Activated CD4-positive, alpha-beta T cell treated with anti-CD3 and anti-CD28 coated beads, Interleukin-2, amount 10 ng/mL, durations not matched to agents 24 days and 14 days (primary cell): ENCODE data around the gene CERS6. TPM values are rescaled to one million over a fixed set of nuclear protein-coding genes. Genes with fewer than 3 reads are reported as not detected.
"Not testable (repeated sequence)": the region's sequence is repeated elsewhere in the genome, so short reads cannot be mapped to it uniquely, and the experiment has no call there.

ENCODE experiments used
- DNase-seq: peaks from one replicate; pipeline ENCODE4 v3.0.0; 2022
- H3K27ac Mint-ChIP-seq: one replicate; pipeline ENCODE4 v1.8.0; 2022; ENCODE audit warnings: mild to moderate bottlenecking, mixed read lengths
- H3K27me3 Mint-ChIP-seq: one replicate; pipeline ENCODE4 v1.8.0; 2022; ENCODE audit warnings: mixed read lengths
- H3K36me3 Mint-ChIP-seq: one replicate; pipeline ENCODE4 v1.8.0; 2022; ENCODE audit warnings: low read depth, mild to moderate bottlenecking, mixed read lengths
- H3K4me1 Mint-ChIP-seq: one replicate; pipeline ENCODE4 v1.8.0; 2021; ENCODE audit warnings: mixed read lengths
- H3K4me3 Mint-ChIP-seq: one replicate; pipeline ENCODE4 v1.8.0; 2022; ENCODE audit warnings: mild to moderate bottlenecking, moderate library complexity, mixed read lengths
- H3K9me3 Mint-ChIP-seq: one replicate; pipeline ENCODE4 v1.8.0; 2021; ENCODE audit warnings: mixed read lengths
- intact Hi-C: fragments of 100-400 bp; cut with micrococcal nuclease; formaldehyde crosslinking; loops from one replicate; pipeline ENCODE4 v1.15.1; 2023
- total RNA-seq: library from RNA; stranded (reverse); gene quantifications from 2 replicates; pipeline ENCODE4 v1.2.3, GENCODE V29; 2022

Gene CERS6
- total RNA-seq, 1 donor from 2014 or later: 25.3 TPM

- no peak overlapping the region for H3K4me3 Mint-ChIP-seq
- no peaks in the 10 kb centered on the region for H3K27me3 Mint-ChIP-seq
- H3K36me3 Mint-ChIP-seq: peaks cover 3% of the 10 kb centered on the region
- peaks cover 9% of the 10 kb centered on the region for H3K4me1 Mint-ChIP-seq
- H3K27ac Mint-ChIP-seq: no peak overlapping the region
- DNase-seq: no peak
- H3K9me3 Mint-ChIP-seq: no peaks in the 10 kb centered on the region
- intact Hi-C loops: no loop called here
These were observed 205.8 kb downstream of the CERS6 start for GRCh38 chr2:168661863-168662256.

- DNase-seq: no peak
- H3K9me3 Mint-ChIP-seq: peaks cover 2% of the 10 kb centered on the region
- H3K4me1 Mint-ChIP-seq: peaks cover 12% of the 10 kb centered on the region
- no peaks in the 10 kb centered on the region for H3K27me3 Mint-ChIP-seq
- no peak overlapping the region for H3K27ac Mint-ChIP-seq
- peaks cover 3% of the 10 kb centered on the region for H3K36me3 Mint-ChIP-seq
- intact Hi-C loops: no loop called here
- no peak overlapping the region for H3K4me3 Mint-ChIP-seq
These were observed 206.7 kb downstream of the CERS6 start for GRCh38 chr2:168662651-168663208.

DNA sequence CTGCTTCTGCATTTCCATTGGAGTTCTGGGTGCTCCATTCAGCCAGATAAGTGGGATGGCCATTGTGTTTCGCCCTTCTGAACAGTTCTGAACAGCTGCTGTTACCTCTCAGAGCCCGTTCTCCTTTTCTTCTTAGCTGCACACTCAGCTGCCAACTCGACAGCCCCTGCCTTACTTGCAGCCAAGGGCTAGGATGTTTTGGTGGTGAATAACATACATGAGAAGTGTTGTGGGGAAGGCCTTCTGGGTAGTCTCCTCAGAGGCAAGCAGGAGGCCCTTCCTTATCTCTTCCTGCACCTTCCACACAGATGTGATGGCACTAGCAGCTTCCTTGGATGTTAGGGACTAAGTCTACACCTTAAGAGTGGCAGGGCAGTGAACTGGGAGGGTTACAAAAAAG, 207.9 kb downstream of the CERS6 start:
- peaks cover 4% of the 10 kb centered on the region for H3K9me3 Mint-ChIP-seq
- H3K4me3 Mint-ChIP-seq: no peak overlapping the region
- H3K27ac Mint-ChIP-seq: no peak overlapping the region
- intact Hi-C loops: no loop called here
- peaks cover 12% of the 10 kb centered on the region for H3K4me1 Mint-ChIP-seq
- no peaks in the 10 kb centered on the region for H3K27me3 Mint-ChIP-seq
- DNase-seq: no peak
- peaks cover 6% of the 10 kb centered on the region for H3K36me3 Mint-ChIP-seq

DNA sequence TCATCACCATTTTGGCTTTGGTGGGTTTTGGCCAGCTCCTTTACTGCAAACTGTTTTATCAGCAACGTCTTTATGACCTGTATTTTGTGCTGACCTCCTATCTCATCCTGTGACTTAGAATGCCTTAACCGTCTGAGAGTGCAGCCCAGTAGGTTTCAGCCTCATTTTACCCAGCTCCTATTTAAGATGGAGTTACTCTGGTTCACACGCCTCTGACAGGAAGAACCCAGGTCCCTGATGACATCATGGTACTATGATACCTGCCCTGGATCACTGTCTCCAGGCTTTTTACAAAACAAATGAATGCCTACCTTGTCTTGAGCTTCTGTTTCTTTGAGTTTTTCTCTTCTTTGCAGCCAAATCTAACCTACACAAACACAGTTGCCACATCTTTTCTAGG, 208.6 kb downstream of the CERS6 start:
- intact Hi-C loops, H3K36me3 Mint-ChIP-seq, H3K27ac Mint-ChIP-seq, H3K4me3 Mint-ChIP-seq, H3K27me3 Mint-ChIP-seq, H3K9me3 Mint-ChIP-seq, DNase-seq: not testable (repeated sequence)
- peaks cover 15% of the 10 kb centered on the region for H3K4me1 Mint-ChIP-seq

DNA sequence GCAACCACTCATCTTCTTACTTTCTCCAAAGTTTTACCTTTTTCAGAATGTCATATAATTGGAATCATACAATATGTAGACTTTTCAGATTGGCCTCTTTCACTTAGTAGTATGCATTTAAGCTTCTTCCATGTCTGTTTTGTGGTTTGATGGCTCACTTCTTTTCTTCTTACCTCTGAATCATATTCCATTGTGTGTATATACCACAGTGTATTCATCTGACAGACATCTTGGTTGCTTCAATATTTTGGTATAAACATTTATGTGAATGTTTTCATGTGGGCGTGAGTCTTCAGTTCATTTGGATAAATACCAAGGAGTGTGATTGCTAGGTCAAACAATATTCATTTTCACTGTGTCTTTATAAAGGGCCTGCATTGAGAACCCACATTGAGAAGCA, 210.3 kb downstream of the CERS6 start:
- Mint-ChIP-seq H3K4me1 (peaks cover 19% of the 10 kb centered on the region), H3K27ac (no peak overlapping the region)
- intact Hi-C loops: no loop called here

DNA sequence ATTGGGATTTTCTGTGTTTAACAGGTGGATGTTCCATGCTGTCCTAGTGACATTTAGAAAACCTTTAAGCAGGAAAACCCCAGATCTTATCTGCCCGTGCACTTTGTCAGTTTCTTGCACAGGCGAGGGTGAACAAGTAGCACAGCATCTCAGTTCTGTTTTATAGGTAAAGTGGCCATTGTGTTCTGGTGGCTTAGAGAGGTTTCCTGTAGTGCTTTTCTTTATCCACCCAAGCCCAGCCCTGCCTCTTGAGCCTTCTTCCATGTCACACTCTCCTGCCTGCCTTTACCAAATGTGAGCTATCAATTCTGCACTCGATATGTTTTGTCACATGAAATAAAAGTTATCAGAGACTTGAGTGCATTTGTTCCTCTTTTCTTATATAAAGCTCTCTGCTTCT, 211.1 kb downstream of the CERS6 start:
- peaks cover 19% of the 10 kb centered on the region for H3K4me1 Mint-ChIP-seq
- H3K36me3 Mint-ChIP-seq: peaks cover 6% of the 10 kb centered on the region
- H3K9me3 Mint-ChIP-seq: peaks cover 4% of the 10 kb centered on the region
- no peak overlapping the region for H3K4me3 Mint-ChIP-seq
- no peak overlapping the region for H3K27ac Mint-ChIP-seq
- H3K27me3 Mint-ChIP-seq: no peaks in the 10 kb centered on the region
- no peak for DNase-seq
- intact Hi-C loops: no loop called here

More for the DNA sequence above, 210.3 kb downstream of the CERS6 start:
- H3K9me3 Mint-ChIP-seq: peaks cover 4% of the 10 kb centered on the region
- H3K4me3 Mint-ChIP-seq: no peak overlapping the region
- no peaks in the 10 kb centered on the region for H3K27me3 Mint-ChIP-seq
- peaks cover 6% of the 10 kb centered on the region for H3K36me3 Mint-ChIP-seq
- no peak for DNase-seq

- intact Hi-C loops: no loop called here
- DNase-seq: no peak
- no peak overlapping the region for H3K27ac Mint-ChIP-seq
- H3K9me3 Mint-ChIP-seq: peaks cover 4% of the 10 kb centered on the region
- H3K36me3 Mint-ChIP-seq: peaks cover 6% of the 10 kb centered on the region
- peaks cover 19% of the 10 kb centered on the region for H3K4me1 Mint-ChIP-seq
- H3K4me3 Mint-ChIP-seq: no peak overlapping the region
- no peaks in the 10 kb centered on the region for H3K27me3 Mint-ChIP-seq
These were observed 213.1 kb downstream of the CERS6 start for GRCh38 chr2:168669151-168669550.

DNA sequence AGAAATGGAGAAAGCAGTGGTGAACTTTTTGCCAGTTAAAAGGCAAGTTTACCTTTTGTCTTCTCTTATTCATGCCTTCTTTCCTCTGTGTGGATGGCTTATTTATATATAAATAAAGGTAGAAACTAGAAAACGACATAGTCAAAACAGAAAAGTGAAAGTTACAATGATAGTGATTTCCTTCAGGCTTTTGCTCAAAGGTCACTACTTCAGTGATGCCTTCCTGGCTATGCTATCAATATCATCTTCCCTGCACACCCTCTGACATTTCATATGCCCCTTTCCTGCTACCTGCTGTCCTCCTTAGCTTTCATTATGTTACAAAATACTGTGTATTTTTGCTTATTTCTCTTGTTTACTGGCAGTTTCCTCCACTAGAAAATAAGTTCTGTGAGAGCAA, 214.4 kb downstream of the CERS6 start:
- no peak for DNase-seq
- Mint-ChIP-seq H3K27me3 (no peaks in the 10 kb centered on the region), H3K36me3 (peaks cover 6% of the 10 kb centered on the region), H3K27ac (no peak overlapping the region), H3K9me3 (peaks cover 4% of the 10 kb centered on the region), H3K4me1 (peaks cover 17% of the 10 kb centered on the region), H3K4me3 (no peak overlapping the region)
- intact Hi-C loops: no loop called here

GRCh38 chr2:168671932-168672331, 215.9 kb downstream of the CERS6 start:
- H3K36me3 Mint-ChIP-seq: peaks cover 3% of the 10 kb centered on the region
- no peak overlapping the region for H3K4me3 Mint-ChIP-seq
- H3K9me3 Mint-ChIP-seq: peaks cover 4% of the 10 kb centered on the region
- intact Hi-C loops: no loop called here
- no peak for DNase-seq
- H3K27me3 Mint-ChIP-seq: no peaks in the 10 kb centered on the region
- peaks cover 11% of the 10 kb centered on the region for H3K4me1 Mint-ChIP-seq
- H3K27ac Mint-ChIP-seq: no peak overlapping the region

DNA sequence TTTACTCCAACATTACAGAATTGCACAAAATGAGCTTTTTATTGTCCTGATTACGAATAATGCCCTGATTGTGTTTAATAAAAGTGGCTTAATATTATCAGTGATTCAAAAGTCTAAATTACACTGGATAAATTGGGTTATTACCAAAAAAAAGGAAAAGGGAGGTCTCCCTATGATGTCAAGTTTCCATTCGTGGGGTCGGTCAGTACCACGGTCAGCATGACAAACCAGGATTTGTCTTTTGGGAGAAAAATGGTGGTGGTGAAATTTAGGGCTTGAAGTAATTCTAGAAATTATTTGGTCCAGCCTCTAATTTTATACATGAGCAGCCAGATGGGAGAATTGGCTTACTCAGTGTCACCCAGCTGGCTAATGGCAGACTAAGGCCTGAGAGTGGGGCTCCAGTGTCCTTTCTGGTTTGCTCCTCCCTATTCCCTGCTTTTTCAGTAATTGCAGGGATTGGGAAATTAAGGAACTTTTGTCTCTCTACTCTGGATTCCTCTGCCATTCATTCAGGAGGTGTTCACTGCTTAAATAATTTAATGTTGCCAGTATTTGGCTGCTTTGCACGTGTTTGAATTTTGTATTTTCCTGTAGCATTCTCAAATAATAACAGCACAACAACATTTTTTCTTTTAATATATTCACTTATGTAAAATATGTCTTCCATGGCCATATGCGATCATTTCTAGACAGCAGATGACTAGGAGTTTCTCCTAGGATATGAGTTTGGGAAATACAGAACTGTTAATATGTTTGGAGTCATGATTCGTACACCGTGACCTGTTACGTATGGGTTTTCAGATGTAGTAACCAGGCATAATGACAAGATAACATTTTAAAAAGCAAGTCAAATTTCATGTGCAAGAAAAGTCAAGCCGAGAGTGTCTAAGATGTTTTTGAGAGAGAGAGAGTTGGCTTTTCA, 217.5 kb downstream of the CERS6 start:
- H3K4me3 Mint-ChIP-seq: no peak overlapping the region
- DNase-seq: no peak
- H3K27ac Mint-ChIP-seq: no peak overlapping the region
- H3K27me3 Mint-ChIP-seq: no peaks in the 10 kb centered on the region
- H3K36me3 Mint-ChIP-seq: no peaks in the 10 kb centered on the region
- no peaks in the 10 kb centered on the region for H3K9me3 Mint-ChIP-seq
- intact Hi-C loops: no loop called here
- H3K4me1 Mint-ChIP-seq: peaks cover 7% of the 10 kb centered on the region

- Mint-ChIP-seq H3K27ac (no peak overlapping the region), H3K4me3 (no peak overlapping the region), H3K27me3 (no peaks in the 10 kb centered on the region), H3K4me1 (no peaks in the 10 kb centered on the region), H3K36me3 (no peaks in the 10 kb centered on the region), H3K9me3 (no peaks in the 10 kb centered on the region)
- intact Hi-C loops: no loop called here
- DNase-seq: no peak
These were observed 222.2 kb downstream of the CERS6 start for GRCh38 chr2:168678153-168678853.

DNA sequence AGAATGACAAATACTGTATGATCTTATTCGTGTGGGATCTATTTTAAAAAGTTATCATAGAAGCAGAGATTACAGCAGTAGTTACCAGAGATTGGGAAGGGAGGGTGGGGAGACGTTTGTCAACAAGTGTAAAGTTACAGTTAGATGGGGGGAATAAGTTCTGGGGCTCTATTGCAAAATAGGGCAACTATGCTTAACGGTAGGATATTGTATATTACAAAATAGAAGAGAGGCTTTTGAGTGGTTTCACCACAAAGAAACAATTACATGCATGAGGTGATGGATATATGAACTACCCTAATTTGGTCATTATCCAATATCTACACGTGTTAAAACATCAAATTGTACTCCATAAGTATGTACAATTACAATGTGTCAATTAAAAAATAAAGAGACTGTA, 223.0 kb downstream of the CERS6 start:
- H3K4me3 Mint-ChIP-seq: no peak overlapping the region

DNA sequence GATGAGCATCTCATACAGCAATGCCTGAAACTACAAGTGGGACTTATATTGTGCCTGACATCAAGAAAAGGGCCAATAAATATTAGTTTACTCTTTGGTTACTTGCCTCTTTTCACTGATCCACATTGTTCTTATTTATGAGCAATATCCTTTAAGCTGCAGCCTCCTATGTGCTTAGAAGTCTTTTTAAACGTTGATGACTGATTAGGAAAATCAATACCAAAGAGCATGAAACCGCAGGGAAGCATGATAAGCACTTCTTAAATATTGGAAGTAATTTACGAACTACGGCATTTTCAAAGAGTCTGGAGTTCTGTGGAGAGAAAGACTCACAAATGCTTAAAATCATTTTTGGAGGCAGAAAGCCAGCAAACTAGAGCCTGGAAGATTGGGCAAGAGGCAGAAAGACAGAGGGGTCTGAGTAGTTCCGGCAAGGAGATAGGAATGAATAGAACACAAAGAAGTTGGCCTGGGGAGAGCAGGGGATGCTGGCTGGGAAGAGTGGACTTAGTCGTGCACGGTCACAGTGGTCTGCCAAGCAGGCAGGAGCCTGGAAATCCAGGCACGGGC, 223.8 kb downstream of the CERS6 start:
- H3K4me1 Mint-ChIP-seq: no peaks in the 10 kb centered on the region
- no peak overlapping the region for H3K27ac Mint-ChIP-seq
- no peaks in the 10 kb centered on the region for H3K27me3 Mint-ChIP-seq
- H3K4me3 Mint-ChIP-seq: no peak overlapping the region
- no peaks in the 10 kb centered on the region for H3K36me3 Mint-ChIP-seq
- intact Hi-C loops: no loop called here
- no peaks in the 10 kb centered on the region for H3K9me3 Mint-ChIP-seq
- no peak for DNase-seq

More for the DNA sequence above, 223.0 kb downstream of the CERS6 start:
- Mint-ChIP-seq H3K4me1 (no peaks in the 10 kb centered on the region), H3K27me3 (no peaks in the 10 kb centered on the region), H3K9me3 (no peaks in the 10 kb centered on the region), H3K27ac (no peak overlapping the region), H3K36me3 (no peaks in the 10 kb centered on the region)
- DNase-seq: no peak
- intact Hi-C loops: no loop called here

GRCh38 chr2:168683996-168684395, 227.9 kb downstream of the CERS6 start:
- DNase-seq: no peak
- H3K27ac Mint-ChIP-seq: no peak overlapping the region
- intact Hi-C loops: no loop called here
- no peaks in the 10 kb centered on the region for H3K27me3 Mint-ChIP-seq
- H3K4me3 Mint-ChIP-seq: no peak overlapping the region
- no peaks in the 10 kb centered on the region for H3K36me3 Mint-ChIP-seq
- H3K4me1 Mint-ChIP-seq: no peaks in the 10 kb centered on the region
- no peaks in the 10 kb centered on the region for H3K9me3 Mint-ChIP-seq
